A549 (cell line): ENCODE data around the gene CXCL12. TPM values are rescaled to one million over a fixed set of nuclear protein-coding genes. Genes with fewer than 3 reads are reported as not detected.

Source experiments
- ATAC-seq, 2 experiments: fragments of 200-7000 bp in 1 of 2; fragments of >200 bp in 1 of 2; cut with Nextera tagmentation in 1 of 2; cut with Tn5 transposase in 1 of 2; 3 replicates each; pipeline versions ENCODE4 v1.8.0 to v1.9.1; 2018 to 2020; ENCODE audit warnings: mild to moderate bottlenecking in 1 of 2, moderate library complexity in 1 of 2
- CTCF ChIA-PET: fragments of 300-600 bp; sonication (Branson Sonifier 250); formaldehyde crosslinking; extraction: SDS; loops from one replicate; lab custom pipeline; 2021; ENCODE audit warnings: antibody characterized with exemption, inconsistent platforms; lab: Yijun Ruan, JAX
- POLR2A ChIA-PET: fragments of 350-600 bp; formaldehyde crosslinking; extraction: SDS; loops from one replicate; lab custom pipeline; 2021; ENCODE audit warnings: antibody characterized with exemption, inconsistent platforms; lab: Yijun Ruan, JAX
- DNase-seq, 2 experiments: peaks; one replicate each; pipeline versions ENCODE4 v3.0.0 to v3.0.0-alpha.2; 2011 to 2016; ENCODE audit warnings: low read depth in 1 of 2, low spot score in 1 of 2
- FAIRE-seq: peaks from 2 replicates; lab custom pipeline; 2011; peaks lifted over from hg19 to GRCh38; lab: Jason Lieb, UNC
- H3K27ac ChIP-seq, 2 experiments: fragments of >200 bp; sonication (Bioruptor Twin); formaldehyde crosslinking; 3 replicates each; pipeline ENCODE4 v1.5.1; 2016 to 2017
- H3K4me1 ChIP-seq: fragments of >200 bp; sonication (Bioruptor Twin); formaldehyde crosslinking; 3 replicates; pipeline ENCODE4 v1.6.1; 2016
- H3K4me2 ChIP-seq: fragments of >200 bp; sonication (Bioruptor Twin); formaldehyde crosslinking; 3 replicates; pipeline ENCODE4 v1.6.1; 2016
- H3K4me3 ChIP-seq: fragments of >200 bp; sonication (Bioruptor Twin); formaldehyde crosslinking; 3 replicates; pipeline ENCODE4 v1.5.1; 2016
- H3K9me3 ChIP-seq: fragments of >200 bp; sonication (Bioruptor Twin); formaldehyde crosslinking; 3 replicates; pipeline ENCODE4 v1.6.1; 2016
- ATOH8 ChIP-seq: fragments of 250-450 bp; sonication (Bioruptor Pico); IDR thresholded peaks from 2 replicates; pipeline ENCODE4 v1.5.0; 2020; ENCODE audit warnings: low read depth, mild to moderate bottlenecking, moderate library complexity
- BHLHE40 ChIP-seq: IDR thresholded peaks from 2 replicates; pipeline ENCODE4 v1.6.1; 2012; ENCODE audit warnings: low read depth, low read length, inconsistent platforms
- CTCF ChIP-seq: fragments of >200 bp; sonication (Bioruptor Twin); formaldehyde crosslinking; IDR thresholded peaks from 3 replicates; pipeline ENCODE4 v1.5.1; 2016
- EHMT2 ChIP-seq: fragments of 200-600 bp; sonication (generic); IDR thresholded peaks from 2 replicates; pipeline ENCODE4 v1.6.1; 2016; ENCODE audit warnings: antibody characterized with exemption, low read depth, mild to moderate bottlenecking, moderate library complexity
- EP300 ChIP-seq, 2 experiments: fragments of >200 bp; sonication (Bioruptor Twin); formaldehyde crosslinking; IDR thresholded peaks; 2 replicates in 1 of 2; 3 replicates in 1 of 2; pipeline ENCODE4 v1.6.1; 2016 to 2017
- FOSL2 ChIP-seq, 2 experiments: fragments of 450-650 bp in 1 of 2; fragments of >200 bp in 1 of 2; sonication (Bioruptor Twin) in 1 of 2; formaldehyde crosslinking; IDR thresholded peaks; 2 replicates each; pipeline versions ENCODE4 v1.5.0 to v1.6.1; 2016 to 2020; ENCODE audit warnings: mild to moderate bottlenecking in 1 of 2, moderate library complexity in 1 of 2
- FOXS1 ChIP-seq: fragments of 250-450 bp; sonication (Bioruptor Pico); IDR thresholded peaks from 2 replicates; pipeline ENCODE4 v1.5.0; 2020; ENCODE audit warnings: mild to moderate bottlenecking, moderate library complexity
- HES2 ChIP-seq: fragments of >200 bp; sonication (Bioruptor Twin); formaldehyde crosslinking; IDR thresholded peaks from 2 replicates; pipeline ENCODE4 v1.6.1; 2016
- HOXB13 ChIP-seq: fragments of 250-450 bp; sonication (Bioruptor Pico); IDR thresholded peaks from 2 replicates; pipeline ENCODE4 v1.5.0; 2020; ENCODE audit warnings: low read depth, mild to moderate bottlenecking, moderate library complexity
- MAFK ChIP-seq: fragments of 450-650 bp; IDR thresholded peaks from 2 replicates; pipeline ENCODE4 v1.6.1; 2014; ENCODE audit not compliant: partially characterized antibody
- MYC ChIP-seq: IDR thresholded peaks from 2 replicates; pipeline ENCODE4 v1.6.1; 2012; ENCODE audit warnings: mild to moderate bottlenecking, inconsistent platforms, low read length, improper control_type of control experiment, borderline replicate concordance
- POLR2A ChIP-seq: IDR thresholded peaks from 2 replicates; pipeline ENCODE4 v1.6.1; 2012; ENCODE audit warnings: mild to moderate bottlenecking, low read length
- SREBF2 ChIP-seq: fragments of 450-650 bp; IDR thresholded peaks from 2 replicates; pipeline ENCODE4 v1.6.1; 2014; ENCODE audit warnings: mild to moderate bottlenecking, moderate library complexity
- ZC3H11A ChIP-seq: fragments of 450-650 bp; IDR thresholded peaks from 2 replicates; pipeline ENCODE4 v1.6.1; 2014; ENCODE audit warnings: antibody characterized with exemption, mild to moderate bottlenecking
- ZFP36 ChIP-seq: fragments of 450-650 bp; IDR thresholded peaks from 2 replicates; pipeline ENCODE4 v1.6.1; 2014; ENCODE audit warnings: borderline replicate concordance; ENCODE audit not compliant: partially characterized antibody
- ZSCAN20 ChIP-seq: fragments of 250-450 bp; sonication (Bioruptor Pico); IDR thresholded peaks from 2 replicates; pipeline ENCODE4 v1.8.0; 2022; ENCODE audit warnings: mild to moderate bottlenecking, moderate library complexity
- WGBS: methylation state at CpG from one replicate; pipeline ENCODE4 v1.1.6; 2017; ENCODE audit errors: missing lambda C conversion rate; 5-methylcytosine and 5-hydroxymethylcytosine counted together
- polyA plus RNA-seq, 4 experiments: library from polyadenylated mRNA; depleted of rRNA in 3 of 4; stranded (reverse); fragments of >200 nt; fragmentation: RNase III in 1 of 4; extraction: RNeasy Plus Mini Kit Qiagen cat#74134 plus additional on column Dnase treatment in 1 of 4; gene quantifications; 2 replicates in 3 of 4; 3 replicates in 1 of 4; pipeline ENCODE4 v1.2.3, GENCODE V29; 2011 to 2017

CXCL12 gene
- polyA plus RNA-seq, 2 of the 4 experiments (the other 2 are of a cell fraction), result 0.13 to 0.17 TPM

- Histone ChIP-seq H3K4me2 (no peak overlapping the region), H3K27ac (no peak overlapping the region), H3K9me3 (no peaks in the 10 kb centered on the region), H3K4me3 (no peak overlapping the region), H3K4me1 (no peaks in the 10 kb centered on the region)
- 46% methylated on average over 22 of the region's 27 CpGs for WGBS
- TF ChIP-seq ZC3H11A (no peak), ATOH8 (no peak)
- ATAC-seq, result no peak
- ChIA-PET CTCF (no interaction called here), POLR2A (no interaction called here)
- DNase-seq, result no peak
- FAIRE-seq, result no peak
These were observed 11.4 kb downstream of the CXCL12 start for GRCh38 chr10:44373341-44373995.

- no peak overlapping the region for H3K4me2 ChIP-seq
- DNase-seq (no peak), ATAC-seq (no peak), FAIRE-seq (no peak)
- CTCF ChIA-PET, result no interaction called here
- no peaks in the 10 kb centered on the region for H3K4me1 ChIP-seq
- 20% methylated on average over 5 of the region's 5 CpGs for WGBS
- no peak overlapping the region for H3K4me3 ChIP-seq
- POLR2A ChIA-PET, result no interaction called here
- H3K9me3 ChIP-seq, result no peaks in the 10 kb centered on the region
- H3K27ac ChIP-seq, result no peak overlapping the region
- TF ChIP-seq HOXB13 (no peak), SREBF2 (no peak)
These were observed 12.7 kb downstream of the CXCL12 start for GRCh38 chr10:44372181-44372580.

GRCh38 chr10:44370731-44371248 is 14.1 kb downstream of the CXCL12 start:
- Histone ChIP-seq H3K4me2 (no peak overlapping the region), H3K4me3 (no peak overlapping the region), H3K4me1 (no peaks in the 10 kb centered on the region), H3K27ac (no peak overlapping the region), H3K9me3 (no peaks in the 10 kb centered on the region)
- ChIA-PET POLR2A (no interaction called here), CTCF (interaction anchor here (0.9 to 1.0 kb wide), 2 partner anchors 9 to 28 kb away, joined by 3 read pairs; no protein-coding TSS in a partner anchor)
- DNase-seq (no peak), ATAC-seq (no peak), FAIRE-seq (no peak)
- TF ChIP-seq MAFK (no peak), ATOH8 (no peak), MYC (no peak), CTCF (no peak), ZFP36 (no peak), FOSL2 (IDR thresholded peaks at IDR 0.05) (no peak), FOSL2 (CRISPR knock-in tag; IDR thresholded peaks at IDR 0.05) (no peak), FOXS1 (no peak), ZSCAN20 (CRISPR knock-in tag) (no peak), EHMT2 (no peak), POLR2A (no peak), HES2 (no peak), EP300 (IDR thresholded peaks at IDR 0.05) (no peak)
- WGBS, result 23% methylated on average over 10 of the region's 10 CpGs

GRCh38 chr10:44369854-44370253 is 15.0 kb downstream of the CXCL12 start:
- DNase-seq (no peak), ATAC-seq (no peak)
- POLR2A ChIA-PET, result no interaction called here
- no peak overlapping the region for H3K27ac ChIP-seq
- CTCF ChIA-PET, result interaction anchor here (0.8 to 0.9 kb wide), 2 partner anchors 17 to 29 kb away, joined by 3 read pairs; no protein-coding TSS in a partner anchor
- H3K4me2 ChIP-seq, result no peak overlapping the region
- TF ChIP-seq BHLHE40 (no peak), POLR2A (no peak)
- TF ChIP-seq, all 56 proteins: peak for 0
- no peak for FAIRE-seq
- 4% methylated on average over 1 of the region's 1 CpG for WGBS
- Histone ChIP-seq H3K9me3 (no peaks in the 10 kb centered on the region), H3K4me1 (no peaks in the 10 kb centered on the region), H3K4me3 (no peak overlapping the region)
